Measurements from ENCODE around the gene CHST11.

The CHST11 gene

DNA sequence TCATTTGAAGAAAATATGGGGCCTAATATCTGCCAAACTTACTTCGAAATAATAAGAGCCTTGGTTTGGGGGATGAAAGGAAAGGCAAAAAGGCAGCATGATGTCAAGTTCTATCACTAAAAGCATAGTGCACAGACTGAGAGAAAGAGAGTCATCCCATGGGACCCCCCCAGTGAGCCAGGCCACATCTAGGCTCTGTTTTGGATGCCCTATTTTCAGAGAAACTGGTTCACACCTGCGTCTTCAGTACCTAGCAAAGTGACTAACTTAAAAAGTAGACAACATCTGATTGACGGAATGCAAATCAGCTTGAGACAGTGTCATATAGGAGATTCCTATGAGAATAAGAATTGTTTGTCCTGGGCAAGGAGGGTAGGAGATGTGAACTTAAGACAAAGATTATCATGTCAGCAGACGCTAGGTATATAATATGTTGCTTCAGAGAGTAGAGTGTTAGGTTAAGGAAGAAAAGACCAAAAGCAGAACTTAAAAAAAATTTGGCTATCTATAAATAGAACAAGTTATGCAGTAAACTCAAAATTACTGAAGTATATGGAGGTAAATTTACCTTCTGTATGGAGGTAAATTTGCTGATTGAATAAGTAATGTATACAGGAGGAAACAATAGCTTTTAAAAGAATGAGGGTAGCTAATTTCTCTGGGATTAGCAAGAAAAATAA is 353.1 kb downstream of the CHST11 start:
- no peak for DNase-seq (ENCODE audit: low spot score)

Measured in LoVo (cell line).